Hematopoietic multipotent progenitor cell treated with erythropoietin and hydrocortisone succinate and interleukin-3 and kit ligand, for 8 days (in vitro differentiated cells): ENCODE data around the gene ITPR3.

ENCODE experiments used
- DNase-seq: peaks from one replicate; pipeline ENCODE4 v3.0.0-alpha.2; 2015

Gene ITPR3

GRCh38 chr6:33620856-33621710, at the start of gene ITPR3:
Gene ITPR3 (plus strand): TSS chr6:33621322. CDS start chr6:33621603, 281 bp downstream.
- peak; percentile 67 for DNase-seq

- DNase-seq: no peak
These were observed 49.3 kb upstream of the ITPR3 start for GRCh38 chr6:33571637-33572316.

- no peak for DNase-seq
These were observed 45.9 kb upstream of the ITPR3 start for GRCh38 chr6:33575211-33575610.

GRCh38 chr6:33576668-33577067, 44.5 kb upstream of the ITPR3 start:
- no peak for DNase-seq

- peak; percentile 84 for DNase-seq
These were observed 44.0 kb upstream of the ITPR3 start for GRCh38 chr6:33577106-33577535.

GRCh38 chr6:33577718-33578117, 43.4 kb upstream of the ITPR3 start:
- peak; percentile 44 for DNase-seq

GRCh38 chr6:33578164-33578563, 43.0 kb upstream of the ITPR3 start:
- peak; percentile 7 for DNase-seq

- peak; percentile 54 for DNase-seq
These were observed 42.5 kb upstream of the ITPR3 start for GRCh38 chr6:33578588-33579011.

- DNase-seq: peak; percentile 89
These were observed 41.1 kb upstream of the ITPR3 start, which contains the start of gene BAK1 for GRCh38 chr6:33579828-33580714. Gene BAK1 (minus strand): TSS chr6:33580276. CDS start chr6:33577604, 2,672 bp downstream.

- DNase-seq: no peak
These were observed 39.9 kb upstream of the ITPR3 start for GRCh38 chr6:33581186-33581585.

- no peak for DNase-seq
These were observed 37.4 kb upstream of the ITPR3 start for GRCh38 chr6:33583591-33584155.

- no peak for DNase-seq
These were observed 36.3 kb upstream of the ITPR3 start for GRCh38 chr6:33584700-33585402.

GRCh38 chr6:33585403-33586107, 35.6 kb upstream of the ITPR3 start:
- peak; percentile 81 for DNase-seq

- no peak for DNase-seq
These were observed 34.9 kb upstream of the ITPR3 start for GRCh38 chr6:33586108-33586640.

- no peak for DNase-seq
These were observed 33.6 kb upstream of the ITPR3 start for GRCh38 chr6:33587529-33587928.

GRCh38 chr6:33588894-33589293, 32.2 kb upstream of the ITPR3 start:
- DNase-seq: no peak

- no peak for DNase-seq
These were observed 31.8 kb upstream of the ITPR3 start for GRCh38 chr6:33589392-33589730.

GRCh38 chr6:33589731-33590530, 31.2 kb upstream of the ITPR3 start:
- DNase-seq: peak; percentile 49

GRCh38 chr6:33590531-33591198, 30.5 kb upstream of the ITPR3 start:
- no peak for DNase-seq
